GM12801 (cell line): ENCODE data around the gene NPVF.

Source experiments
- CTCF ChIP-seq: IDR thresholded peaks from one replicate; pipeline ENCODE4 v1.5.1; 2011; ENCODE audit warnings: control low read depth; ENCODE audit not compliant: insufficient read length; ENCODE audit errors: extremely low read depth

The NPVF gene

GRCh38 chr7:25256333-25256819, 28.1 kb upstream of the NPVF start:
- no peak for TF ChIP-seq CTCF

GRCh38 chr7:25255611-25256332, 27.5 kb upstream of the NPVF start:
- TF ChIP-seq CTCF = no peak

GRCh38 chr7:25254604-25255003, 26.3 kb upstream of the NPVF start:
- no peak for TF ChIP-seq CTCF

- TF ChIP-seq CTCF = no peak
These were observed 25.4 kb upstream of the NPVF start for GRCh38 chr7:25253714-25254113.

GRCh38 chr7:25250386-25250785, 22.1 kb upstream of the NPVF start:
- no peak for TF ChIP-seq CTCF

- TF ChIP-seq CTCF = no peak
These were observed 21.5 kb upstream of the NPVF start for GRCh38 chr7:25249772-25250171.

- TF ChIP-seq CTCF = no peak
These were observed 18.0 kb upstream of the NPVF start for GRCh38 chr7:25246306-25246705.
